CD4-positive, alpha-beta T cell treated with Interleukin-12 subunit alpha and Interleukin-12 subunit beta, for 1 hour (primary cell): ENCODE data around the gene RDX.
"Not testable (repeated sequence)": the region's sequence is repeated elsewhere in the genome, so short reads cannot be mapped to it uniquely, and the experiment has no call there.

Experiments
- DNase-seq: peaks from one replicate; pipeline ENCODE4 v3.0.0-alpha.2; 2020

The RDX gene

GRCh38 chr11:110198031-110198729 is 98.2 kb downstream of the RDX start:
- no peak for DNase-seq

GRCh38 chr11:110196884-110197420 is 99.5 kb downstream of the RDX start:
- no peak for DNase-seq

- no peak for DNase-seq
Measured at GRCh38 chr11:110196241-110196754, 100.1 kb downstream of the RDX start.

- DNase-seq = not testable (repeated sequence)
Measured at GRCh38 chr11:110194211-110194766, 102.1 kb downstream of the RDX start.

- peak; percentile 24 for DNase-seq
Measured at GRCh38 chr11:110192604-110193282, 103.7 kb downstream of the RDX start.

- no peak for DNase-seq
Measured at GRCh38 chr11:110190885-110191284, 105.5 kb downstream of the RDX start.

GRCh38 chr11:110187731-110188130 is 108.7 kb downstream of the RDX start:
- DNase-seq = no peak

- DNase-seq = no peak
Measured at GRCh38 chr11:110186867-110187266, 109.5 kb downstream of the RDX start.

- no peak for DNase-seq
Measured at GRCh38 chr11:110186456-110186855, 110.0 kb downstream of the RDX start.

- no peak for DNase-seq
Measured at GRCh38 chr11:110185599-110185998, 110.8 kb downstream of the RDX start.

- no peak for DNase-seq
Measured at GRCh38 chr11:110185121-110185591, 111.3 kb downstream of the RDX start.

GRCh38 chr11:110184456-110184855 is 112.0 kb downstream of the RDX start:
- DNase-seq = no peak

- DNase-seq = no peak
Measured at GRCh38 chr11:110182886-110183285, 113.5 kb downstream of the RDX start.

- no peak for DNase-seq
Measured at GRCh38 chr11:110179064-110179463, 117.3 kb downstream of the RDX start.

GRCh38 chr11:110177086-110177456 is 119.3 kb downstream of the RDX start:
- no peak for DNase-seq

GRCh38 chr11:110176366-110177085 is 119.9 kb downstream of the RDX start:
- no peak for DNase-seq

- DNase-seq = no peak
Measured at GRCh38 chr11:110174645-110175310, 121.6 kb downstream of the RDX start.

GRCh38 chr11:110173811-110174644 is 122.4 kb downstream of the RDX start:
- peak; percentile 57 for DNase-seq

GRCh38 chr11:110172468-110173065 is 123.8 kb downstream of the RDX start:
- DNase-seq = no peak

- DNase-seq = no peak
Measured at GRCh38 chr11:110169738-110170137, 126.7 kb downstream of the RDX start.
